GM10248 (cell line): ENCODE measurements around the gene NFATC2.

ENCODE experiments used
- CTCF ChIA-PET: fragments of 300-600 bp; sonication (Branson Sonifier 250); formaldehyde crosslinking; extraction: SDS; loops from one replicate; lab custom pipeline; 2021; ENCODE audit warnings: antibody characterized with exemption; lab: Yijun Ruan, JAX
- POLR2A ChIA-PET: fragments of 350-650 bp; sonication (Branson Sonifier 250); formaldehyde crosslinking; extraction: SDS; loops from one replicate; lab custom pipeline; 2020; ENCODE audit warnings: antibody characterized with exemption; lab: Yijun Ruan, JAX
- DNase-seq: peaks from one replicate; pipeline ENCODE4 v3.0.0; 2012; ENCODE audit errors: extremely low spot score
- TF ChIP-seq, protein P1 (sequence below): IDR thresholded peaks from 2 replicates; pipeline ENCODE4 v1.5.1; 2012; ENCODE audit warnings: mild to moderate bottlenecking, low read depth; ENCODE audit errors: extremely low read depth, missing control alignments, control extremely low read depth

The NFATC2 gene

DNA sequence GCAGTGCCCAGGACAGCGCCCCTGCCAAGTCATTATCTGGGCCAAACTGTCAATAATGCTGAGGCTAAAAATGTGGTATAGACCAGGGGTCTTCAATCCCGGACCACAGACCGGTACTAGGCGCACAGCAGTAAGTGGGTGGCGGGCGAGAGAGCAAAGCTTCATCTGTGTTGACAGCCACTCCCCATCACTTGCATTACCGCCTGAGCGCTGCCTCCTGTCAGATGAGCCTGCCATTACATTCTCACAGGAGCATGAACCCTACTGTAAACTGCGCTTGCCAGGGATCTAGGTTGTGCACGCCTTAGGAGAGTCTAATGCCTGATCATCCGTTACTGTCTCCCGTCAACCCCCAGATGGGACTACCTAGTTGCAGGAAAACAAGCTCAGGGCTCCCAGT, 91.0 kb downstream of the NFATC2 start:
- ChIA-PET CTCF (interaction anchor here (1.6 to 2.2 kb wide), 3 partner anchors 8 to 47 kb away, joined by 4 read pairs; no protein-coding TSS in a partner anchor), POLR2A (no interaction called here)
- TF ChIP-seq, protein P1, sequence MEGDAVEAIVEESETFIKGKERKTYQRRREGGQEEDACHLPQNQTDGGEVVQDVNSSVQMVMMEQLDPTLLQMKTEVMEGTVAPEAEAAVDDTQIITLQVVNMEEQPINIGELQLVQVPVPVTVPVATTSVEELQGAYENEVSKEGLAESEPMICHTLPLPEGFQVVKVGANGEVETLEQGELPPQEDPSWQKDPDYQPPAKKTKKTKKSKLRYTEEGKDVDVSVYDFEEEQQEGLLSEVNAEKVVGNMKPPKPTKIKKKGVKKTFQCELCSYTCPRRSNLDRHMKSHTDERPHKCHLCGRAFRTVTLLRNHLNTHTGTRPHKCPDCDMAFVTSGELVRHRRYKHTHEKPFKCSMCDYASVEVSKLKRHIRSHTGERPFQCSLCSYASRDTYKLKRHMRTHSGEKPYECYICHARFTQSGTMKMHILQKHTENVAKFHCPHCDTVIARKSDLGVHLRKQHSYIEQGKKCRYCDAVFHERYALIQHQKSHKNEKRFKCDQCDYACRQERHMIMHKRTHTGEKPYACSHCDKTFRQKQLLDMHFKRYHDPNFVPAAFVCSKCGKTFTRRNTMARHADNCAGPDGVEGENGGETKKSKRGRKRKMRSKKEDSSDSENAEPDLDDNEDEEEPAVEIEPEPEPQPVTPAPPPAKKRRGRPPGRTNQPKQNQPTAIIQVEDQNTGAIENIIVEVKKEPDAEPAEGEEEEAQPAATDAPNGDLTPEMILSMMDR = no peak
- DNase-seq = no peak

DNA sequence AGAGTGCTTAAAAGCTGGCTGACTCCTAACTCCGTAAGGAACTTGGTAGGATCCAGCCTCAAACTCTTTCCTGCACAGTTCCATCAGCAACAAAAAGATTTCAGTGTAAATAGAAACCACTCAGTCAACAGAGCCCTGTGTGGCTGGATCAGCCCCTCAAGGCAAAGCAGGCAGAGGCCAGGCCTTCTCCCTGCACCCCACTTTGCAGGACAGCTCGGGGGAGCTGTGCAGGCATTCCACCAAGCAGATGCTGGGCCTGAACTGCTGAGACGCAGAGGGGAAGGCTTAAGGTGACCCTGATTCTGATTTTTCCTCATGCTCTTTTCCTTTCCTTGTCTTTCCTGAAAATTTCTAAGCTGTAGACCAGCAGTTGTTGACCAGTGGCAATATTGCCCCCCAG, 91.5 kb downstream of the NFATC2 start:
- TF ChIP-seq, protein P1 = no peak
- ChIA-PET CTCF (interaction anchor here (0.8 to 2.2 kb wide), 3 partner anchors 9 to 21 kb away, joined by 3 to 4 read pairs (median 4); no protein-coding TSS in a partner anchor), POLR2A (no interaction called here)
- no peak for DNase-seq

DNA sequence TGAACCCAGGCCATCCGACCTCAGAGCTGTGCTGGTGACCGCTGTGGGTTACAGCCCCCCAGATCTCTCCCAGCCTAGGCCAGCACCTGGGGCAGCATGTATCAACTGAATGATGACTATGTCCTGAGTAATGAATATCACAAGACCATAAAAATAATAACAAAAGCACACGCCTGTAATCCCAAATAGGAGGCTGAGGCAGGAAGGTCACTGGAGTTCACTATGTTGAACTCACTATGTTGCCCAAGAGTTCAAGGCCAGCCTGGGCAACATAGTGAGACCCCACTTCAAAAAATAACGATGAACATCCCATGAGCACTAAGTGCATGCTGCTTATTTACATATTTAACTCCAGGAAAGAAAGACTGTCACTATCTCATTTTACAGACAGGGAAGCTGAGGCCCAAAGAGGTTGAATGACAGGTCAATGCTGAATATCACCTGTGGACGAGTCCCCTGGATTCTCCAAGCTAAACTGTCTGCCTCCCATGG, 92.3 kb downstream of the NFATC2 start:
- DNase-seq = no peak
- ChIA-PET POLR2A (no interaction called here), CTCF (interaction anchor here (0.8 to 2.2 kb wide), 3 partner anchors 10 to 45 kb away, joined by 3 to 4 read pairs (median 3); no protein-coding TSS in a partner anchor)
- TF ChIP-seq, protein P1 = no peak

DNA sequence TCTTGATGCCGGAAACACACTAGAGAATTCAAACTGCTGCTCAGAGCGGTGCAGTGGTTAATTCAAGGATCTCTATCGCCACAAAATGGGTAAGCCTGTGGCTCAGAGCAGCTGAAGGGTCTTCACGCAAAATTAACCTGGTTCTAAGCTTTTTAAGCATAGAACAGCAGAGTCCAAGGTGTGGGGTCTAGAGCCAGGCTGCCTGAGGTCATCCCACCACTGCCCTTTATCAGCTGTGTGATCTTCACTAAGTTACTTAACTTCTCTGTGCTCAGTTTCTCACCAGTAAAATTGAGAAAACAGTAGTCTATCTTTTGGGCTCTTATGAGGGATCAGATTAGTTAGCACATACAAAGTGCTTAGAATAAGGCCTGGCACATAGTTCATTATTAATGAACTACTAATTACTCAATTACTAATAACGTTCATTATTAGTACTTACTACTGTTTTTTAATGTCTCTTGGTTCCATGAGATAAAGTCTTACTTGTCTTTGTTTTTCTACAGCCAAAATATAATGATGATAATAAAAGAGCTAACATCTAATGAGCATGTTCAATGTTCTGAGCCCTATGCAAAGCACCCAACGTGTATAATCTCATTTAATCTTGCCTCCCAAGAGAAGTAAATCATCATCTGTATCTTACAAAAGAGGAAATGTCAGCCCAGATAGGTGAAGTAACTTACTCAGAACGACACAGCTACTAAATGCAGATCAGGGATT, 92.9 kb downstream of the NFATC2 start:
- TF ChIP-seq, protein P1 = no peak
- POLR2A ChIA-PET = no interaction called here
- CTCF ChIA-PET = interaction anchor here (1.0 to 2.2 kb wide), 2 partner anchors 10 to 45 kb away, joined by 3 to 4 read pairs; no protein-coding TSS in a partner anchor

DNA sequence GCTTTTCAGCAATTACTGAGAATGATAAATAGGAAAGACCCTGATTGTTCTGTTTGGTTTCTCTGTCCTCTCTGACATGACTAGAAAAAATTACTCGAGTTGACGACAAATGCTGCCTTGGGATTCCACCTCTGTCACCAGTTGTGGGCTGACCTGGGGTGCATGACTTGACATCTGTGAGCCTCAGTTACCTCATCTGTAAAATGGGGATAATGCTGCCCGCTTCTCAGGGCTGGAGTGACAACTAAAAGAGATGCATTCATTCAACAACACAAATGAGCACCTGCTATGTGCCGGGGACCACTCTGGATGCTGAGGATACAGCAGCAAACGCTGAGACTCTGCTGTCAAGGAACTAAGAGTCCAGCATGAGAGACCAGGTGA, 94.8 kb downstream of the NFATC2 start:
- ChIA-PET POLR2A (no interaction called here), CTCF (no interaction called here)

More for the DNA sequence above, 92.9 kb downstream of the NFATC2 start:
- no peak for DNase-seq

DNA sequence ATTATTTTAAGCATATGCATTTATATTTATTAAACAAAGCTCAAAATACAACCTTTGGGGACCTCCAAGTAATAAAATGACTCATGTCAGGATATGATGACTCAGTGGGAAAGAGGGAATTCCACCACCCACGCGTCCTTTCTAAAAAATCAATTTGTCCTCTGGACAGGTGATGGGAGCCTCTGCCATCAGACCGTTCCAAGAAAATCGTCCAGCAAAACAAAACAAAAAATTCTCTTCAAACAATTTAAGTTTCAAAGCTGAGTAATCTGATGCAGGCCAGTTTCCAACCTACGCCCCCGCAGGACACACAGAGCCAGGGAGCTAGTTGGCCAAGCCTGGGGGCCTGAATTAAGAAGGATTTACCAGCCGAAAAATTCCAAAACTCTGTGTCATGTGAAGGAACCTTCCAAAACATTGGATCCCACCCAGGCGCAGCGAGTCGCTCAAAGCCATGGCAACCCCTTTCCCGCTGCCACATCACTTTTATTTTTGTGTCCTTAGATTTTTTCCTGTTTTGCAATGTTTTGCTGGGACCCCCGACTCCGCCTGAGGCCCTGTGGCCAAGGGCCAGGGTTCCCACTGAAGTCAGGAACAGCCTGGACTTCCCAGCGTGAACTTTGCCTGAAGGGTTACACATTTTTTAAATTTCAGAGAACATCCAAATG, 95.3 kb downstream of the NFATC2 start:
- ChIA-PET POLR2A (no interaction called here), CTCF (interaction anchor here (1.0 kb wide), 2 partner anchors 31 to 177 kb away, joined by 3 read pairs; no protein-coding TSS in a partner anchor)
- TF ChIP-seq, protein P1 = no peak
- no peak for DNase-seq

More for the DNA sequence above, 94.8 kb downstream of the NFATC2 start:
- no peak for DNase-seq
- TF ChIP-seq, protein P1 = no peak
